ENCODE data around the gene FBXL20.
"Not testable (repeated sequence)": the region's sequence is repeated elsewhere in the genome, so short reads cannot be mapped to it uniquely, and the experiment has no call there.

FBXL20 gene

DNA sequence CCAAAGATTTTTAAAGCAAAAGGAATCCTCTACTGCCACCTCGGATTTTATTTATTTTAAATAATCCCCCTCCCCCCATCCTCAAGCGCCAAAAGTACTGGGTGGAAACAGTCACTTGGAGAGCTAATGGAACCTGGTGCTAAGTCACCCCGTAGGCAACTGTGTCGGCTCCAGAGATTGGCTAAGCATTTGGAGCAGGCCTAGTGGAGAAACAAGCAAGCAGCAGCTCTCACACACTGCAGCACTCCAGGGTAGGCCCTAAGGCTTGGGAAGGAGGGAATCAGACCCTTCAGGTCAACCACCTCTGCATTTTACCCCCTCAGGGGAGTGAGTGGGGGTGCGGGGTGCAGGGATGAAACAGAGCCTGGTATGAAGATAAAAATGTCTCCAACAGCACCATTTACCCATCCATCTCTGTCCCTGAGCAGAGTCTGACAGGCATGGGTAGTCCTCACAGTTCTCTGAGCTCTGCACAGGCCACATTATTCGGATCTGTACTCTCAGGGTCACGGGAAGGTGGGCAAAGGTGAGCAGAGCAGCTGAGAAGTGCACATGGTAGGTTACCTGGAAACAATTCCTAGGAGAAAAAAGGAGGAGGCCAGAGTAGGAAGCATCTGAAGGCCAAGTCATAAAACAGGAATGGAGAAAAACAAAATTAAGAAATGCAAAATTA lies 148.5 kb downstream of the FBXL20 start:
- H3K9me3 ChIP-seq (ENCODE audit: control insufficient read depth, insufficient read depth, low read length), result no peaks in the 10 kb centered on the region
- no peak overlapping the region for H3K9ac ChIP-seq (ENCODE audit: low read depth, low read length)
- no peak overlapping the region for H3K4me3 ChIP-seq (ENCODE audit: low read depth, low read length)
- H3K36me3 ChIP-seq (ENCODE audit: control insufficient read depth, insufficient read depth, low read length), result no peaks in the 10 kb centered on the region
- no peak overlapping the region for H3K27ac ChIP-seq (ENCODE audit: low read depth, low read length)
- H3K4me1 ChIP-seq (ENCODE audit: control insufficient read depth, insufficient read depth, low read length), result no peaks in the 10 kb centered on the region
- H3K27me3 ChIP-seq (ENCODE audit: control insufficient read depth, insufficient read depth, low read length), result no peaks in the 10 kb centered on the region

DNA sequence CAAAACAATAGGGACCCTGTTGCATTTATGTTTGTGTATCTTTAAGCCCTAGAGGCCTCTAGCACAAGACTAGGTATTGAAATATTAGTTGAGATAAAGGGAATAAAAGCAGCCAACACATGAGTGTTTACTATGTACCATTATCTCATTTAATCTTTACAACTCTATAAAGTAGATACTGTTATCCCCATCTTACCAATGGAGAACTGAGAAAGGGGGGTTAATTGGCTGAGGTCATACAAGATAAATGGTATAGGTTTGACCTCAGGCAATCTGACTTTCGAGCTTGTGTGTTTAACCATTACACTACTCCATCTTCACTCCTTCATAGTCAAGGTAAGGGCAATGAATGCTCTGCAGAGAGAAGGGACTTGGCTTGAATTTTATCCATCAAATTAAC lies 149.4 kb downstream of the FBXL20 start:
- Histone ChIP-seq H3K36me3 (ENCODE audit: control insufficient read depth, insufficient read depth, low read length) (no peaks in the 10 kb centered on the region), H3K4me1 (ENCODE audit: control insufficient read depth, insufficient read depth, low read length) (no peaks in the 10 kb centered on the region), H3K9ac (ENCODE audit: low read depth, low read length) (no peak overlapping the region), H3K9me3 (ENCODE audit: control insufficient read depth, insufficient read depth, low read length) (no peaks in the 10 kb centered on the region), H3K27me3 (ENCODE audit: control insufficient read depth, insufficient read depth, low read length) (no peaks in the 10 kb centered on the region), H3K27ac (ENCODE audit: low read depth, low read length) (no peak overlapping the region), H3K4me3 (ENCODE audit: low read depth, low read length) (no peak overlapping the region)

DNA sequence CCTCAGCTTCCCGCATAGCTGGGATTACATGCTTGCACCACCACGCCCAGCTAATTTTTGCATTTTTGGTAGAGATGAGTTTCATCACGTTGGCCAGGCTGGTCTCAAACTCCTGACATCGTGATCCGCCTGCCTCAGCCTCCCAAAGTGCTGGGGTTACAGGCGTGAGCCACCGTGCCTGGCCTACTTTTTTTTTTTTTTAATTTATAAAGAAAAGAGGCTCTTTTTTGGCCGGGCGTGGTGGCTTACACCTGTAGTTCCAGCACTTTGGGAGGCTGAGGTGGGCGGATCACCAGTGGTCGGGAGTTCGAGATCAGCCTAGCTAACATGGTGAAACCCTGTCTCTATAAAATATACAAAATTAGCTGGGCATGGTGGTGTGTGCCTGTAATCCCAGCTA lies 151.3 kb downstream of the FBXL20 start:
- H3K27ac ChIP-seq (ENCODE audit: low read depth, low read length); H3K9me3 ChIP-seq (ENCODE audit: control insufficient read depth, insufficient read depth, low read length); H3K4me3 ChIP-seq (ENCODE audit: low read depth, low read length); H3K9ac ChIP-seq (ENCODE audit: low read depth, low read length); H3K27me3 ChIP-seq (ENCODE audit: control insufficient read depth, insufficient read depth, low read length); H3K4me1 ChIP-seq (ENCODE audit: control insufficient read depth, insufficient read depth, low read length); H3K36me3 ChIP-seq (ENCODE audit: control insufficient read depth, insufficient read depth, low read length): not testable (repeated sequence)

DNA sequence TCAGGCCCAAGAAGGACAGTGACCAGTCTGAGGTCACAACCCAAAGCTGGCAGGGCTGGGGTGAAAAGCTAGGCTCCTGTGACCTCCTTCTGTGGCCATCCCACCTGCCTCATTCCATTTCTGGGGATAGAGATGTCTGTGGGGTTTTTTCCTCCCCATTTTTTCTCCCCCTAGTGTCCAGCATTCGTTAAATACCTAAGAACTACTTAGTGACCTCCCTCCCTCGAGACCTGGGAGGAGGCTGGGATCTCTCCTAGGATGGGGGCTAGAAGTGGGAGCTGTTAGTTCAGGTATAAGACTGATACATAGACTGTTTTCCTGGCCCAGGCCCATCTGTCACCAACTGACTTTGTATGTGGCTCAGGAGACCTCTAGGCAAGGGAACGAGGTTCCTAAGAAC lies 155.2 kb downstream of the FBXL20 start:
- peaks cover 8% of the 10 kb centered on the region; the same call in 1 of the 2 replicates for H3K4me1 ChIP-seq (ENCODE audit: control insufficient read depth, insufficient read depth, low read length)
- no peak overlapping the region for H3K27ac ChIP-seq (ENCODE audit: low read depth, low read length)
- H3K9me3 ChIP-seq (ENCODE audit: control insufficient read depth, insufficient read depth, low read length), result no peaks in the 10 kb centered on the region
- H3K27me3 ChIP-seq (ENCODE audit: control insufficient read depth, insufficient read depth, low read length), result no peaks in the 10 kb centered on the region
- H3K36me3 ChIP-seq (ENCODE audit: control insufficient read depth, insufficient read depth, low read length), result no peaks in the 10 kb centered on the region
- no peak overlapping the region for H3K9ac ChIP-seq (ENCODE audit: low read depth, low read length)
- H3K4me3 ChIP-seq (ENCODE audit: low read depth, low read length), result no peak overlapping the region

DNA sequence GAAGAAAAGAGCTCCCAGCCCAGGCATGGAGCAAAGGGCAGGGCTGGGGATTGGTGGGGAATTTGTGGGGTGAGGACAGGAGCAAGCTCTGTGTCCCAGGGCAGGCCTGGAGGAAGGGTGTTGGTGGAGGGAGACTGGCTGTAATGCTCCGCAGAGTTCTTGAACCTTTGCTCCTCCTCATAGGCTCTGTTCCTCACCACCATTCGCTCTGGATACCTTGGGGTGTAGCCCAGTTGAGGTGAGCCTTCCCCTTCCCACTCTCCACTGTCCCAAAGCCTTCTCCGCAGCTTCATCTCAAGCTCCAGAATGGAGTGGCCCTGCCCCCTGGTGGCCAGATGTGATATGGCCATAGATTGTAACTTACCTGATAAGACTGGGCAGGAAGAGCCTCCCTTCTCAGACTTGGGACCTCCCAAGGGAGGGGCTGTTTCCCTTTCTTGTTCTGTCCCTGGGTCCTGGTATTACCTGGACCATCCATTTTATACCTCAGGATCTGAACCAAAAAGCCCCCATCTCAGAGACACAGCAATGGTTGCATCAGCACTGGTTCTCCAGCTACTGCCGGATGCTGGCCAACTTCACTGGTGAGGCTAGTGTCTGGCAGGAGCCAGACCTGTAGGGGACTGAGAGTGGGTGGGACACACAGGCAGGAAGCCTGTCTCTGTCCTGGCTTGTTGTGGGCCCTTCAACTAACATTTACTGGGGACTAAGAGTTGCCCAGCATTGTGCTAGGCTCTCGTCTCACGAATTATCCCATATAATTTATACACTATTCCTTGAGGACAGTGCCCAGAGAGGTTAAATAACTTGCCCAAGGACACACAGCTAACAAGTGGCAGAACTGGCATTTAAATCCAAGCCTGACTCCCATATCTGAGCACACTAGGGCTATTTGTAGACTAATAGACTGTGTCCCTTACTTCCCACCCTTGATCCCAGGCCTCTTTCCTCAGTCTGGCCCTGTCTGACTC lies 156.5 kb downstream of the FBXL20 start:
- Histone ChIP-seq H3K27me3 (ENCODE audit: control insufficient read depth, insufficient read depth, low read length) (no peaks in the 10 kb centered on the region), H3K4me1 (ENCODE audit: control insufficient read depth, insufficient read depth, low read length) (peaks cover 8% of the 10 kb centered on the region; the same call in 1 of the 2 replicates), H3K9me3 (ENCODE audit: control insufficient read depth, insufficient read depth, low read length) (no peaks in the 10 kb centered on the region), H3K9ac (ENCODE audit: low read depth, low read length) (no peak overlapping the region), H3K27ac (ENCODE audit: low read depth, low read length) (no peak overlapping the region), H3K36me3 (ENCODE audit: control insufficient read depth, insufficient read depth, low read length) (no peaks in the 10 kb centered on the region), H3K4me3 (ENCODE audit: low read depth, low read length) (no peak overlapping the region)

DNA sequence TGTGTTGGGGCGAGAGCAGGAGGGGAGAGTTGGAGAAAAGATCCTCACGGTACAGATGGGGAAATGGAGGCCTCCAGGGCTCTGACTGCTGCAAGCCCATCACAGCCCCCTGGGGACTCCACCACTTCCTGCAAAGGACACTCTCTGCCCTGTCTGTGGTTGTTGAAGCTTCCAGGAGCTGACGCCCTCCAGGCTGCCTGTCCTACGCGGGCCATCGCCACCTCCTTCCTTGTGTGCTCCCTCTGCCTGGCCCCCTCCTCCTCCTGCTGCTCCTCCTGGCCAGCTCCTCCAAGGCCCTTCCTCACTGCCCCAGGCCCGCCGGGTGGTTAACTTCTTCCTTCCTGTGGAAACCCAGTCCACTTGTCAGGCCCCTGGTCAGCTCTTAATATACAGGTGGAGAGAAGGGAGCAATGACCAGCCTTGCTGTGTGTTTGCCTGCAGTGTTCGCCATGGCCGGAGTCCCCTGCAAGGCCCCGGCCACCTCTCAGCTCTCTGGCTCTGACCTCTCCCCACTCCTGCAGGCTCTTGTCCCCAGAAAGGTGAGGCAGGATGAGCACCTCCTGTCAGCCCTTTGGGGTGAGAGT lies 157.3 kb downstream of the FBXL20 start:
- H3K9ac ChIP-seq (ENCODE audit: low read depth, low read length), result no peak overlapping the region
- H3K9me3 ChIP-seq (ENCODE audit: control insufficient read depth, insufficient read depth, low read length), result no peaks in the 10 kb centered on the region
- no peaks in the 10 kb centered on the region for H3K36me3 ChIP-seq (ENCODE audit: control insufficient read depth, insufficient read depth, low read length)
- no peak overlapping the region for H3K27ac ChIP-seq (ENCODE audit: low read depth, low read length)
- no peaks in the 10 kb centered on the region for H3K27me3 ChIP-seq (ENCODE audit: control insufficient read depth, insufficient read depth, low read length)
- H3K4me3 ChIP-seq (ENCODE audit: low read depth, low read length), result no peak overlapping the region
- peaks cover 8% of the 10 kb centered on the region; the same call in 1 of the 2 replicates for H3K4me1 ChIP-seq (ENCODE audit: control insufficient read depth, insufficient read depth, low read length)

DNA sequence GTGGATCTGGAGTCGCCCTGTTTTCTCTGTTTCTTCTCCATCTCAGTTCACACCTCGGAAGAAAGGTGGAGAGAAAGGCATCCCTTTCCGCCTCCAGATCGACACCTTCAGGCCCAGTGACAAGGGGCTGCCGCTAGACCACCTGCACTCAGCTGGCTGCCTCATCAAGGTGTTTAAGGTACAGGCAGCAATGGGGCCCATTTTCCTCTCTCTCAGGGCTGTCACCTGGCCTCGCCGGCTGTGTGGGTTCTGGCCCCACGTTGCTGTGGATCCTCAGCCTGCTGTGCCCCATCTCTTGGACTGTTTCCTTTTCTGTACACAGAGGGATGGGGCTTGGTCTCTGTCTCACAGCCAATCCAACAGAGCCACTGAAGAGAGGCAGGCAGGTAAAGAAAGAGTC lies 158.3 kb downstream of the FBXL20 start:
- no peaks in the 10 kb centered on the region for H3K27me3 ChIP-seq (ENCODE audit: control insufficient read depth, insufficient read depth, low read length)
- H3K36me3 ChIP-seq (ENCODE audit: control insufficient read depth, insufficient read depth, low read length), result no peaks in the 10 kb centered on the region
- peaks cover 8% of the 10 kb centered on the region; the same call in 1 of the 2 replicates for H3K4me1 ChIP-seq (ENCODE audit: control insufficient read depth, insufficient read depth, low read length)
- H3K27ac ChIP-seq (ENCODE audit: low read depth, low read length), result no peak overlapping the region
- no peak overlapping the region for H3K9ac ChIP-seq (ENCODE audit: low read depth, low read length)
- no peak overlapping the region for H3K4me3 ChIP-seq (ENCODE audit: low read depth, low read length)
- H3K9me3 ChIP-seq (ENCODE audit: control insufficient read depth, insufficient read depth, low read length), result no peaks in the 10 kb centered on the region

DNA sequence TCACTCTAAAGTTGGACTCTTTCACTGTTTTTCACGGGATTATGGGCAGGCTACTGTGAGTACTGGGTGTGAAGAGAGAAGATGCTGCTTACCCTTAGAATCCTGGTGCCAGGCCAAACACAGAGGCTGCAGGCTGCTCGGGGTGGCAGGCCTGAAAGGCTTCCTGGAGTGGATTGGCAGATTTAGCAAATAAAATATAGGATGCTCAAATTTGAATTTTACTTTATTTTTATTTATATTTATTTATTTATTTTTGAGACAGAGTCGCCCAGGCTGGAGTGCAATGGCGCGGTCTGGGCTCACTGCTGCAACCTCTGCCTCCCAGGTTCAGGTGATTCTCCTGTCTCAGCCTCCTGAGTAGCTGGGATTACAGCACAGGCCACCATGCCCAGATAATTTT lies 160.8 kb downstream of the FBXL20 start:
- Histone ChIP-seq H3K27ac (ENCODE audit: low read depth, low read length) (no peak overlapping the region), H3K4me1 (ENCODE audit: control insufficient read depth, insufficient read depth, low read length) (peaks cover 8% of the 10 kb centered on the region; the same call in 1 of the 2 replicates), H3K27me3 (ENCODE audit: control insufficient read depth, insufficient read depth, low read length) (no peaks in the 10 kb centered on the region), H3K4me3 (ENCODE audit: low read depth, low read length) (no peak overlapping the region), H3K9me3 (ENCODE audit: control insufficient read depth, insufficient read depth, low read length) (no peaks in the 10 kb centered on the region), H3K36me3 (ENCODE audit: control insufficient read depth, insufficient read depth, low read length) (no peaks in the 10 kb centered on the region), H3K9ac (ENCODE audit: low read depth, low read length) (no peak overlapping the region)

DNA sequence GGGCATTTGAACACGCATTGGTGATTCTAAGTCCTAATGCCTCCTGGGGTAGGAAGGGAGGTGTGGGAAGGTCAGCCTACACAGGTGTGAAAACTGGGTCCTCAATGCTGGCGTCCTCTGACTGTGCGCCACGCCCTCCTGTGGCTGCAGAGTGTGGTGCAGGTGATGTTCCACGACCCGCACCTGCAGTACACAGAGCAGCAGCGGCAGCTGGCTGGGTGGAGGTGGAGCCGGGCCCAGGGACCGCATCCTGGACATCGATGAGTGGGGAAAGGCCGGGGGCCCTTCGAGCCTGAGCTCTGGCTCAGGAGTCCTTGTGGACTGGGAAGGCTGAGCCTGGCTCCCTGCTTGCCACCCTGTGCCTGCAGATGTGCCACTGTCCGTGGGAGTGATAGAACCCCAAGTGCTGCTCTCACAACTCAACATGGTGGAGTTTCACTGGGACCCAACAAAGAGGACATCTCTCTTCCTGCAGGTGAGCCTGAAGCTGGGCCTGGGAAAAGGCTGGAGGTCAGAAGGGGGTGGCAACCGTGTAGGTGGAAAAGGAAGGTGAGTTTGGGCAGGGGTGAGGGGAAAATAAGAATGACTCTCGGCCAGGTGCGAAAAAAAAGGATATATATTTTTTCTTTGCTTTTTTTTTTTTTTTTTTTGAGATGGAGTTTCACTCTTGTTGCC lies 161.6 kb downstream of the FBXL20 start:
- Histone ChIP-seq H3K4me1 (ENCODE audit: control insufficient read depth, insufficient read depth, low read length) (peaks cover 8% of the 10 kb centered on the region; the same call in 1 of the 2 replicates), H3K27ac (ENCODE audit: low read depth, low read length) (no peak overlapping the region), H3K9me3 (ENCODE audit: control insufficient read depth, insufficient read depth, low read length) (no peaks in the 10 kb centered on the region), H3K27me3 (ENCODE audit: control insufficient read depth, insufficient read depth, low read length) (no peaks in the 10 kb centered on the region), H3K9ac (ENCODE audit: low read depth, low read length) (no peak overlapping the region), H3K36me3 (ENCODE audit: control insufficient read depth, insufficient read depth, low read length) (no peaks in the 10 kb centered on the region), H3K4me3 (ENCODE audit: low read depth, low read length) (no peak overlapping the region)

DNA sequence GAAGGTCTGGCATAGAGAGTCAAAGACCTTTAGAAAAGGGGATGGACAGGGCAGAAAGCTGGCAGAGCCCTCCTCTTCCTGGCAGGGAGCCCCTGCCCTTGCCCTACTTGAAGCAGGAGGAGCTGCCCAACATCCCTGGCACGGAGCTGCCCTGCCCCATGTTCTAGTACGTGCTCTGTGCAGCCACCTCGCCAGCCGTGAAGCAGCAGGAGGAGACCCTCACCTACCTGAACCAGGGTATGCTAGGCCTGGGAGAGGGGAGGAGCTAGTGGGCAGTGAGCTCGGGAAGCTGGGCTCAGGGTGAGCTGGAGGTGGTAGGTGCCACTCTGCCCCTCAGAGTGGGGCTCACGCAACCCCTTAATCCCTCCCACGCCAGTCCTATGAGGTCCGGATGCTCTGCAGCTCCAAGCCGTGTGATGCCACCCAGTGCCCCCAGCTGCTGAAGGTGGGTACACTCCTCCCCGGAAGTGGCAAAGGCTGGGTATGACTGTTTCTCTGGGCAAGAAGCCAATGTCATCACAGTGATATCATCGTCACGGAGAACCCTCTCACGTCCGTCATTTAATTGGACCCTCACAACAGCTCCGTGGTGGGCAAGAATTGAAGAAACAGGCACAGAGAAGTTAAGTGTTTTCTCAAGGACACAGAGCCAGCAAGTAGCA lies 163.0 kb downstream of the FBXL20 start:
- Histone ChIP-seq H3K9me3 (ENCODE audit: control insufficient read depth, insufficient read depth, low read length) (no peaks in the 10 kb centered on the region), H3K27me3 (ENCODE audit: control insufficient read depth, insufficient read depth, low read length) (no peaks in the 10 kb centered on the region), H3K4me1 (ENCODE audit: control insufficient read depth, insufficient read depth, low read length) (no peaks in the 10 kb centered on the region), H3K27ac (ENCODE audit: low read depth, low read length) (no peak overlapping the region), H3K9ac (ENCODE audit: low read depth, low read length) (no peak overlapping the region), H3K36me3 (ENCODE audit: control insufficient read depth, insufficient read depth, low read length) (no peaks in the 10 kb centered on the region), H3K4me3 (ENCODE audit: low read depth, low read length) (no peak overlapping the region)

Data from HUES48 (cell line).